GM15510 (cell line): ENCODE data around the gene KIF21A.

Experiments
- POLR2A ChIP-seq: IDR thresholded peaks from 3 replicates; pipeline ENCODE4 v1.6.1; 2011; ENCODE audit warnings: borderline replicate concordance; ENCODE audit not compliant: insufficient read length; ENCODE audit errors: extremely low read depth

Gene KIF21A

DNA sequence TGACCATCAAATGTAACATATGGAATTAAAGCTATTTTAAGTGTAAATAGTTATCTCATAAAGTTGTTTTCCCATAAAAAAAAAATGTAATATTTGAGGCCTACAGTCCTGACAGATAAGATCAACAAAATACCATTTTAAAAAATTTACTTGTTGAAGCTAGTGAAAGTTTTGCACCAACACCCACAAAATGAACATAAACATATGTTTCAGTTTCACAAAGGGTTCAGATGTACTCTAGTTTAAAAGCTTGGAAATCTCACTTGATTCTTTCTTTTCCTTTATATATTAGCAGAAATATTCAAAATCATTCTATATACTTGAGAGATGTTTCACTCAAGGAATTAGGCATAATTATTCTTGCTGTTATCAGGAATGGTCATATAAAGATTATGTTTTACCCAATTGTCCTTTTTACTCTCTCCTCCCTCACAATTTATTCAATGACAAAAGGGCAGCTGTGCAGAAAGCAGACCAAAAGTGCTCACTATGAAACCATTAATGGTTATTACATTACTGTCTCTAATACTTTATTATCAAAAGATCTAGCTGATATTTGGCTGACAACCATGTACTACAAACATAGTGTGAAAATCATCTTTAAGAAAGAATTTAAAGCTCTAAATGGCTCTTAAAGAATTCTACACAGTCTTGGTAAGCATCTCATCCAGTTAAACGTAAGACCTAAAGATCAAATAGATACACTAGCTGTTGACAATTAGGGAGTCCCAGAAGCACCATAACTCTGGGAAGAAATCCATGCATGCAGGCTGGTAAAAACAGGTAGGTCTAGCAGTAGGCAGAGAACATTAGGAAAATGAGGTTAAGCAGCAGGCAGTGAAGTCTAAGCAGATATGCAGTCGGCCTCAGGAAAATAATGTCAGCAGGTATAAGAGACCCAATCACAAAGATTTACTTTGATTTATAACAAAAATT lies 28.8 kb downstream of the KIF21A start:
- TF ChIP-seq POLR2A: no peak

DNA sequence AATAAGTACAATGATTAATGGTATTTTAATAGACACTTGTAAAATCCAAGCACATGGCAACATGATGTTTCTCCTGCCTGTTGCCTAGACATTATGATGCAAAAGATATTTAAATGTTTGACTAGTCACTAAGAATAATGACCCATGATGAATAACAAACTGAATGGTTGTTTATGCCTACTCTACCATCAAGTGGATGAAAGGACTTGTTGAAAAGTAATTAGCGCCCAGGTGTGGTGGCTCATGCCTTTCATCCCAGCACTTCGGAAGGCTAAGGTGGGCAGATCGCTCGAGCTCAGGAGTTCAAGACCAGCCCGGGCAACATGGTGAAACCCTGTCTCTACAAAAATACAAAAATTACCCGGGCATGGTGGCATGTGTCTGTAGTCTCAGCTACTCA lies 30.7 kb downstream of the KIF21A start:
- TF ChIP-seq POLR2A: no peak

DNA sequence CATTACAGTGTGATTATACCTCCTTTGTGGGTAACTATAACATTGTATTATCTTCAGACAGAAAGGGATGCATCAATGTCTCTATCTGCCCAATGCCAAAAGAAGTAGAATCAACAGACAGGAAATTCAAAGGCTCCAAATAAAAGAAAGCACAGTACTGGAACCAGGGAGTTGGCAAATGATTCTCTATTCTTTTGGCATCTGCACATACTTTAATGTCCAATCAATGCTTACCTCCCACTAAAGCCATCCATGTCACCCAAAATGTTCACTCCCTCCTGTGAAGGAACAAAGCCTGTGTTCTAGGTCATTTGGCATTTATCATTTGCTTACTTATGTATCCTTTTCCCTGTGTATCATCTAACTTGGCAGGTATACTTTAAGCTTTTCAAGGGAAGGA lies 36.7 kb downstream of the KIF21A start:
- TF ChIP-seq POLR2A: no peak

DNA sequence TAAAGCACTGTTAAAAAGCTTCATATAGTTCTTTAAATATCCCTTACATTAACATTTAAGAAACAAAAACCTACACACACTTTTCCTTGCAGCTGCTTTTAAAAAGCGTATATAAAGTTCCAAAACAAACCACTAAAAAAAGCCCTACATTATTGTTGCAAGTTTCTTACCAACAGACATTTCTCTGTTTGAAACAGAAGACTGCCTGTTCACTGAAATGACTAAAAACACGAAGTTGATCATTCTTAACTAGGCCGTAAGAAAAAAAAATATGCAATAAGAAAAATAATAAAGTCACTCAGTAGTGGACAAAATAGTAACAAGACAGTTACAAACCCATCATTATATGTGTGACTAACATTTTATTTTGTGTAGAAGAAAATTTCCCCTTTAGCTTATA lies 37.3 kb downstream of the KIF21A start:
- no peak for TF ChIP-seq POLR2A

DNA sequence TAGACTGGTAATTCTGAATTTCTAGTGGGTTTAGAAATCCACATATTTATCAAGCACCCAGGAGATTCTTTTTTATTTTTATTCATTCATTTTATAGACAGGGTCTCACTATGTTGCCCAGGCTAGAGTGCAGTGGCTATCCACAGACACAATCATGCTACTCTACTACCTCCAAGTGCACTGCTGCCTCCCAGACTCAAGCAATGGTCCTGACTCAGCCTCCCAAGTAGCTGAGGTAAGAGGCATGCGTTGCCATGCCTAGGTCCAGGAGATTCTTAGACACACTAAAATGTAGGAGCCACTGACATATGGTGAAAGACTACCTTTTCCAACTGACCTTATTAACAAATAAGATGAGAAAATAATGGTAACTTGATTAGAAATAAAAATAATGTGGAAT lies 38.9 kb downstream of the KIF21A start:
- TF ChIP-seq POLR2A: no peak

DNA sequence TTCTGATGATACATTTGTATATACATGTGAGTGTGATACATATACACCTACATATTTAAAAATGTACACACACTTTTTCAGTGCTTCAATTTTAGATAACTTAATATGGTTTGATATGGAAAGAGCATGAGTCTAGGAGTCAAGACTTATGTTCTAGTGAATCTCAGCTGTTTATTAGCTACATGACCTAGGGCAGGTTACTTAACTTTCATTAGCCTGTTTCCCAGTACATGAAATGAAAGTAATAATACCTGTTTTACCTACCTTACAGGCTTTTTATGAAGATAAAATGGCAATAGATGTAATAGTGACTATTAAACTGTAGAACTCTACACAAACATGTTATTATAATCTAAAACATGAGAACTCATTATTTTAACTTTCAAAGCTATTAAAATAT lies 39.5 kb downstream of the KIF21A start:
- no peak for TF ChIP-seq POLR2A

DNA sequence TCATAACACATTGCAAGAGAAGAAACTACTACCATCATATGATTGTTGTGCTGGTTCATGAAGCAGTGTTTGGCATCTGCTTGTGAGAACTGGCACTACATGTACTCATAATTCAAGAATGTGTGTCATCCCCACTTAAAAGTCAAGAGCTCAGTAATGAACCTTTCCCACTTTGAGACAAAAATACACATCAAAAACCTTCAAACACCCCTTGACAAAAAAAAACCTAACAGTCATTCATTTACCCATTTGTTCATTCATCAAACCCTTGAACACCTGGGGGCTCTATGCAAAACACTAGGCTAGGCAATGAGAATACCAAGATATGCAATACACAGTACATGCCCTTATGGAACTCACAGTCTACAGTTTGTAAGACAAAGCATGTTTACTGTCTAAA lies 40.0 kb downstream of the KIF21A start:
- no peak for TF ChIP-seq POLR2A

DNA sequence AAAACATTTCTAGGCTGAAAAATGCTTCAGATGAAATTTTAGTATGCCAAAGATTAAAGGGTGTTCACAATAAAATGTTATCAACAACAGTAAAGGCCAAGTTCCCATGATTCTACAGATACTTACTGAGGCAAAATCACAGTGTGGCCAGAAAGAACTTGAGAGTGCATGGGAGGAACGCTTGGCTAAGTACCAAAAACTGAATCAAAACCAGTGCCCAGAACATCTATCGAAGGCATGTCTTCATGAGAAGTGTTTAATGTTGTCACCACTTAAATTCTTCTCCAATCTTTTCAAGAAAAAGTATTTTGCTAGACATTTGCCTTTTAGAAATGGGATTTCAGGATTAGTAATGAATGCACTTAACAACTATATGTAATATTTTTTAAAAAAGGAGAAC lies 41.5 kb downstream of the KIF21A start:
- no peak for TF ChIP-seq POLR2A

DNA sequence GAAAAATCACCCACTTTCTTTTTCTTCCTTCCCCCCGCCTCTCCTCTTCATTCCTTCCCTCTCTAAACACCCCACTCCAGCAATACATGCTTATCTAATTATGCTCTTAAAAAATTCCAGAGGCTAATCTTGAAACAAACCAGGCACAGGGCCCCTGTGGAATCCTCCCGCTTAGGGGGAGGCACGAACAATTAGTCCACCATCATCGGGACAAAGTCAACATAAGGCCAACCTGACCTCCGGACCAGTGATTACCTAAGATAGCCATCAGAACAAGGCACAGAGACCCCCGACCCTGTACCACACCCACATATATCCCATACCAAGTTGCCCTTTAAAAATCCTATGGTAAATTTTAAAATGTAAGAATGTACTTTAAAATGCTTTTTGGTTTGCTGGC lies 47.1 kb downstream of the KIF21A start:
- no peak for TF ChIP-seq POLR2A

DNA sequence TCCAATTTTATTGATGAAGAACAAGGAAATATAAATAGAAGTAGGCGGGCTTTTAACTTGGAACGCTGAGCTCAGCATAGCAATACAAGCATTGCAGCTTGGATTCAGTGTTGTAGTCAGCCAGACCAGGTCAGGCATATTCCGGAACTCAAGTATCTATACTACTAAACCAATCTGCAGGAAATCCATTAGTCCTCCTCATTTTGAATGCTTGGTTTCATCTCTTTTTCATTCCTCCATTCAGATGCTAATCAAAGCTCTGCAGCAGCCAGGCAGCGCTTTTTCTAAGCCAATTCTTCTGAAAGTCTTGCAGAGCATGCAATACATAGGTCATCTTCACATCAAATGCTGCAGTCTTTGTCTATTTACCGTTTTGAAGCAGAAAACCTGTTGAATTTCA lies 49.0 kb downstream of the KIF21A start:
- no peak for TF ChIP-seq POLR2A

DNA sequence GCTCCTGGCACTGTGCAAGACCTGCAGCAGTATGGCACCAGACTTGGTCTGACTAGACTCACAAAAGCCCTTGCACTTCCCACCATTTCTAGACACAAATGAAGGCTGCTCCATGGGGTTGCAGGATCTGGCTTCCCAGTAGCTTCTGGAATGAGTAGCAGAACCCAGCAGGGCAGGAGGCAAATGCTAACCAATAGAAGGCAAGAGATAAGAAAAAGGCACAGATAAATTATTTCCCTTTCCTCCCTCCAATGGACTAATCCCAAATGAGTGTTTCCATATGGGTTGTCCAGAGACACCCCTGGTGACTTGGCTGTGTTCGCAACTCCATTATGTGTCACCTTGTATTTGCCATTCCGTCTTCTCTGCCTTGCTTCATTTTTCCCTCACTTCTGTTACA lies 49.7 kb downstream of the KIF21A start:
- TF ChIP-seq POLR2A: no peak

DNA sequence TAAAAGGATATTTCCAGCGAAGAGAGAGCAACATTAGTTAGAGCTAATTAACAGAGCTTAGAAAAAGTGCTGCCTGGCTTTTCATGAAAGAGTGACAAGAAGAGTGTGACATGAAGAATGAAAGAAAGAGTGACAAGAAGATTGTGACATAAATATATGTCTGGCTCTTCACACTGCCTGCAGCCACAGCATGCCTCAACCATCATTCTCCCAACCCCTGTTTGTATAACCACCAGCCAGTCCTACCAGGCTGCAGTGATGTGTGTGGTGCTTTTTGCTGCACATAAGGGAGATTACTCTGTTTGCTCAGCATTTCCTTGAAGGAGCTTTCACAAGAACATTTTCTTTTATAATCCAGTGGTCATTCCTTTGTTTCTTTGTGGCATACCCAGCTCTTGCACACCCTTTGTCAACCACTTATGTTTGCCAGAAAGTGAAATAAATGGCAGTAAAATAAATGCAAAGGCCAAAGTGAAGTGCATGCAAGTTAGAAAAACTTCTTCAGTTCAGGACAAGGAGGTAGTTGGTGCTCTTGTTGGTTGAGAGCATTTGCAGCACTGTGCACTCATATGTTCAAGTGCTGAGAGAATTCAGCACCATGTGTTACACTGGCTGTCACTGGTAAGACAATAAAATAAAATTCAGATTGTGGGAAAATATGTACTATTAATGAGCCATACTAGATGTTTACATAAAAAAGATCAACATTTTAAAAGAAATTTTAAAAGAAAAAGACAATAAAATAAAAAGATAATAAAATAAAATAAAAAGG lies 50.6 kb downstream of the KIF21A start:
- TF ChIP-seq POLR2A: no peak

DNA sequence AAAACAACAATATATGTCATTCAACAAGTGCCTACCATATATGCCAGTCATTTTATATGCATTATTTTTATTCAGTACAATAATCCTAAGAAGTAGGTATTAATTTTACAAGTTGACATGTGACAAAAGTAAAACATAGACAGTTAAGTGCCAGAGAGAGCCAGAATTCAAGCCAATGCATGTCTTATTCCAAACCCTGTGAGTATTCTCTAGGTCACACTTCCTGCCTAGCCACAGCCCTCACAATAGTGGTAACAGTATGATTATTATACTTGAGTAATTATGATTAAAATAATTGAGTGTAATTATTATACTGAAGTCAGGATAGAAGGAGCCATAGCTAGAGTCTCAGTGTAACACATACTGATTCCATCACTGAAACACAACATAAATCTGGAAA lies 52.2 kb downstream of the KIF21A start:
- TF ChIP-seq POLR2A: no peak

DNA sequence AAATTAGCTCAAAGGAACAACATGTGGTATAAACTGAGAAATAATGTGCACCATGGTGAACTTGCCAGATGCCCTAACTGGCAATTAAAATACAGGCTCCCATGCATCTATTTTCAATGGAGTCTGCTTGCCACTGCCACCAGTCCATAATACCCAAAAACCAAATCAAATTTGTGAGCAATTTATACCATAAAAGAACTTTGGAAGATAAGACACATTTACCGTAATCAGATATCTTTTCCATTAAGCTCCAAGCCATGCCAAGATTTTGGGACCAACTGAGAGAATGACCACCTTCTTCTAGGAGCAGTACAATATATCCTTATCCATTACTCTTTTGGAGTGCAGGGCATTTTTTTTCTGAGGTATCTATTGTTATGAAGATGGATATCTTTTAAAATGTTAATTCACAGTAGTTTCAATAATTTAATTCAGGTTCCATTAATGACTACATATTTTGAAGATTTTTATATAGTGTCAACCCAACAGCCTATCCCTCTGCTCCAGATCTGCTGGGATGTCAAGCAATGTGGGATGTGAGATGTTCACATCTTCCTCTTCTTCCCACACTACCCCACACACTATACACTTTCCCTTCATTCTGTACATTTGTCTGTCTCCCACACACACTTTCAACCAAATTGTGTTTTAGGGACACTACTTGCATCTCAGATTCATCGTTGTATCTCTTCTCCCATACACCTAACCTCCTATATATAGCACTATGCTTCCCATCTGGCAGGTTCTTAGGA lies 53.3 kb downstream of the KIF21A start:
- no peak for TF ChIP-seq POLR2A

DNA sequence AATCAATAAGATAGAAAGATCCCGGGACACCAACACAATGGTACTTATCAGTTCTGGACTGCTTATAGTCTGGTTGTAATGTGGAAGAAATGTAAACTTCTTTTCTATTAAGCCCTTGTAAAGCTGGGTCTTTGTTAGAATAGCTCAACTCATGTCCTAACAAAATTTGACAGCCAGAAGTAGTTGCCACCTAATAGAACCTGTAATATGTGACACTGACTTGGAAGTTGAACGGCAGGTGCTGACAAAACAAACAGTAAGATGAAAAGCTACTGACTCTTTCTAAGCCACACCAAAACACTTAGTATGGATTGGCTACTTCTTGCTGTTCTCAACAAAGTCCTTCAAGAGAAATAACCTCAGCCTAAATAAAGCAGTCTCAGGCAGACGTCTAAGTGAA lies 56.6 kb downstream of the KIF21A start:
- no peak for TF ChIP-seq POLR2A
